Body of pancreas (tissue), 4 donors: ENCODE results near the gene KLK1.

Experiments
- CTCF ChIP-seq, 7 experiments: fragments of 450-650 bp in 4 of 7; fragments of 200-600 bp in 3 of 7; sonication (generic) in 3 of 7; IDR thresholded peaks; one replicate each; pipeline ENCODE4 v1.5.1; 2016 to 2019; ENCODE audit warnings: antibody characterized with exemption in 7 of 7
- POLR2A ChIP-seq, 3 donors: fragments of 450-650 bp; IDR thresholded peaks; one replicate each; pipeline ENCODE4 v1.6.1; 2016; ENCODE audit warnings: antibody characterized with exemption in 3 of 3, mild to moderate bottlenecking in 2 of 3

GRCh38 chr19:50820086-50820485 is 3.5 kb downstream of the KLK1 start:
- TF ChIP-seq CTCF (IDR thresholded peaks at IDR 0.05) (no peak), POLR2A (IDR thresholded peaks at IDR 0.05) (no peak)
